OCI-LY3 (cell line): Measurements from ENCODE around the gene NLRC5.

Experiments used
- H2AFZ ChIP-seq: fragments of 200-600, 300-600 bp; shearing (Covaris generic); 2 replicates; pipeline ENCODE4 v1.6.0; 2014; ENCODE audit warnings: antibody characterized with exemption, low read depth, low read length
- H3K27ac ChIP-seq: fragments of 200-600, 300-600 bp; sonication (generic); 2 replicates; pipeline ENCODE4 v1.5.1; 2014; ENCODE audit warnings: mild to moderate bottlenecking, low read length, moderate library complexity, mixed read lengths
- H3K27me3 ChIP-seq: fragments of 200-600, 300-600 bp; sonication (generic); 2 replicates; pipeline ENCODE4 v1.6.1; 2014; ENCODE audit warnings: low read depth, low read length, mixed read lengths
- H3K36me3 ChIP-seq: fragments of 200-600, 300-600 bp; sonication (generic); replicated peaks from 2 replicates; pipeline ENCODE3; 2014; ENCODE audit warnings: low read depth, low read length, mixed read lengths
- H3K4me1 ChIP-seq: fragments of 300-600, 200-600 bp; sonication (generic); 2 replicates; pipeline ENCODE4 v1.6.1; 2014; ENCODE audit warnings: low read length, mixed read lengths
- H3K4me2 ChIP-seq: fragments of 200-600, 300-600 bp; sonication (generic); 2 replicates; pipeline ENCODE4 v1.6.1; 2014; ENCODE audit warnings: low read length, mixed read lengths
- H3K4me3 ChIP-seq: fragments of 300-600, 200-600 bp; sonication (generic); 2 replicates; pipeline ENCODE4 v1.5.1; 2014; ENCODE audit warnings: antibody characterized with exemption, mild to moderate bottlenecking, low read length, moderate library complexity
- H3K79me2 ChIP-seq: fragments of 300-600, 200-600 bp; shearing (Covaris generic); 2 replicates; pipeline ENCODE4 v1.6.1; 2014; ENCODE audit warnings: mild to moderate bottlenecking, low read length, mixed read lengths
- H3K9ac ChIP-seq: fragments of 300-600, 200-600 bp; shearing (Covaris generic); 2 replicates; pipeline ENCODE4 v1.6.0; 2014; ENCODE audit warnings: mild to moderate bottlenecking, low read length, moderate library complexity
- H3K9me3 ChIP-seq: fragments of 200-600, 300-600 bp; shearing (Covaris generic); 2 replicates; pipeline ENCODE4 v1.6.1; 2014; ENCODE audit warnings: low read length, mixed read lengths; ENCODE audit not compliant: insufficient read depth
- H4K20me1 ChIP-seq: fragments of 200-600, 300-600 bp; sonication (generic); 2 replicates; pipeline ENCODE4 v1.6.1; 2016; ENCODE audit warnings: low read length, mixed read lengths; ENCODE audit not compliant: insufficient read depth
- CTCF ChIP-seq: fragments of 200-600, 300-600 bp; sonication (generic); IDR thresholded peaks from 2 replicates; pipeline ENCODE4 v1.5.1; 2014; ENCODE audit warnings: antibody characterized with exemption, low read length, low read depth
- EZH2phosphoT487 ChIP-seq: fragments of 200-600 bp; shearing (Covaris generic); IDR thresholded peaks from 2 replicates; pipeline ENCODE4 v1.6.1; 2018; ENCODE audit warnings: antibody characterized with exemption, mixed run types, low read depth

NLRC5 gene

GRCh38 chr16:57023541-57024249 is 34.3 kb downstream of the NLRC5 start:
- Histone ChIP-seq H3K9me3 (no peaks in the 10 kb centered on the region), H3K4me1 (no peaks in the 10 kb centered on the region), H3K79me2 (no peaks in the 10 kb centered on the region), H3K4me3 (no peak overlapping the region), H3K4me2 (no peak overlapping the region), H3K9ac (no peak overlapping the region), H3K27ac (no peak overlapping the region), H2AFZ (no peak overlapping the region), H3K36me3 (peaks cover 29% of the 10 kb centered on the region), H3K27me3 (no peaks in the 10 kb centered on the region), H4K20me1 (no peaks in the 10 kb centered on the region)
- no peak for TF ChIP-seq EZH2phosphoT487
- no peak for TF ChIP-seq CTCF

- no peak overlapping the region for H3K4me2 ChIP-seq
- no peaks in the 10 kb centered on the region for H3K27me3 ChIP-seq
- no peaks in the 10 kb centered on the region for H3K4me1 ChIP-seq
- H3K36me3 ChIP-seq, result peaks cover 23% of the 10 kb centered on the region
- H3K27ac ChIP-seq, result no peak overlapping the region
- H3K79me2 ChIP-seq, result no peaks in the 10 kb centered on the region
- no peak overlapping the region for H2AFZ ChIP-seq
- TF ChIP-seq CTCF (no peak), EZH2phosphoT487 (no peak)
- no peaks in the 10 kb centered on the region for H3K9me3 ChIP-seq
- H4K20me1 ChIP-seq, result no peaks in the 10 kb centered on the region
- no peak overlapping the region for H3K9ac ChIP-seq
- no peak overlapping the region for H3K4me3 ChIP-seq
These were observed 35.7 kb downstream of the NLRC5 start for GRCh38 chr16:57024894-57025680.

- no peaks in the 10 kb centered on the region for H3K4me1 ChIP-seq
- no peak overlapping the region for H3K27ac ChIP-seq
These were observed 36.8 kb downstream of the NLRC5 start for GRCh38 chr16:57025941-57026777.

More at GRCh38 chr16:57025941-57026777, 36.8 kb downstream of the NLRC5 start:
- H3K4me3 ChIP-seq, result no peak overlapping the region
- no peaks in the 10 kb centered on the region for H4K20me1 ChIP-seq
- no peaks in the 10 kb centered on the region for H3K9me3 ChIP-seq
- no peak overlapping the region for H3K4me2 ChIP-seq
- H3K79me2 ChIP-seq, result no peaks in the 10 kb centered on the region
- H3K27me3 ChIP-seq, result no peaks in the 10 kb centered on the region
- H2AFZ ChIP-seq, result no peak overlapping the region
- TF ChIP-seq EZH2phosphoT487, result no peak
- no peak for TF ChIP-seq CTCF
- H3K9ac ChIP-seq, result no peak overlapping the region
- H3K36me3 ChIP-seq, result peaks cover 17% of the 10 kb centered on the region
